Measurements from ENCODE around the gene KRTAP9-3. TPM values are rescaled to one million over a fixed set of nuclear protein-coding genes. Genes with fewer than 3 reads are reported as not detected.
"Not testable (repeated sequence)": the region's sequence is repeated elsewhere in the genome, so short reads cannot be mapped to it uniquely, and the experiment has no call there.

KRTAP9-3 gene
- total RNA-seq, 2 experiments from 2014 or later = not detected

GRCh38 chr17:41226598-41227095 is 5.6 kb upstream of the KRTAP9-3 start, which contains the start of gene KRTAP9-2:
Gene KRTAP9-2, plus strand, starts transcription at chr17:41226648. Its CDS starts 7 bp downstream, at chr17:41226655.
- H3K36me3 Mint-ChIP-seq; H3K27ac Mint-ChIP-seq; DNase-seq; CTCF ChIA-PET; H3K4me3 Mint-ChIP-seq; H3K4me1 Mint-ChIP-seq; H3K9me3 Mint-ChIP-seq (ENCODE audit: low read depth); ATAC-seq: not testable (repeated sequence)
- peaks cover 20% of the 10 kb centered on the region for H3K27me3 Mint-ChIP-seq

- CTCF ChIA-PET = no interaction called here
Measured at GRCh38 chr17:41230094-41230493, 2.2 kb upstream of the KRTAP9-3 start.

GRCh38 chr17:41231731-41232130 is 518 bp upstream of the KRTAP9-3 start:
- ATAC-seq (no peak), DNase-seq (no peak)
- H3K27me3 Mint-ChIP-seq = peaks cover 34% of the 10 kb centered on the region
- CTCF ChIA-PET = no interaction called here
- no peak overlapping the region for H3K27ac Mint-ChIP-seq
- H3K4me1 Mint-ChIP-seq = no peaks in the 10 kb centered on the region
- no peak overlapping the region for H3K4me3 Mint-ChIP-seq
- H3K36me3 Mint-ChIP-seq = no peaks in the 10 kb centered on the region
- H3K9me3 Mint-ChIP-seq (ENCODE audit: low read depth) = no peaks in the 10 kb centered on the region

More at GRCh38 chr17:41230094-41230493, 2.2 kb upstream of the KRTAP9-3 start:
- no peaks in the 10 kb centered on the region for H3K4me1 Mint-ChIP-seq
- no peaks in the 10 kb centered on the region for H3K36me3 Mint-ChIP-seq
- H3K4me3 Mint-ChIP-seq = no peak overlapping the region
- peaks cover 29% of the 10 kb centered on the region for H3K27me3 Mint-ChIP-seq
- no peak overlapping the region for H3K27ac Mint-ChIP-seq
- H3K9me3 Mint-ChIP-seq (ENCODE audit: low read depth) = no peaks in the 10 kb centered on the region
- no peak for ATAC-seq
- no peak for DNase-seq

- peaks cover 42% of the 10 kb centered on the region for H3K27me3 Mint-ChIP-seq
- H3K4me1 Mint-ChIP-seq; CTCF ChIA-PET; H3K36me3 Mint-ChIP-seq; H3K9me3 Mint-ChIP-seq (ENCODE audit: low read depth); DNase-seq; ATAC-seq; H3K4me3 Mint-ChIP-seq; H3K27ac Mint-ChIP-seq: not testable (repeated sequence)
Measured at GRCh38 chr17:41237116-41237515, 4.9 kb downstream of the KRTAP9-3 start.

GRCh38 chr17:41237949-41238437 is 5.7 kb downstream of the KRTAP9-3 start, which contains the start of gene KRTAP9-8:
Gene KRTAP9-8, plus strand, starts transcription at chr17:41237999. Its CDS starts 53 bp downstream, at chr17:41238052.
- CTCF ChIA-PET; ATAC-seq; H3K4me3 Mint-ChIP-seq; H3K4me1 Mint-ChIP-seq; H3K9me3 Mint-ChIP-seq (ENCODE audit: low read depth); H3K27ac Mint-ChIP-seq; DNase-seq; H3K36me3 Mint-ChIP-seq: not testable (repeated sequence)
- H3K27me3 Mint-ChIP-seq = peaks cover 41% of the 10 kb centered on the region

GRCh38 chr17:41246995-41247787 is 14.9 kb downstream of the KRTAP9-3 start:
- H3K4me1 Mint-ChIP-seq; DNase-seq; H3K27ac Mint-ChIP-seq; H3K36me3 Mint-ChIP-seq; H3K9me3 Mint-ChIP-seq (ENCODE audit: low read depth); CTCF ChIA-PET; ATAC-seq; H3K4me3 Mint-ChIP-seq: not testable (repeated sequence)
- H3K27me3 Mint-ChIP-seq = peaks cover 40% of the 10 kb centered on the region

- peaks cover 43% of the 10 kb centered on the region for H3K27me3 Mint-ChIP-seq
- CTCF ChIA-PET; DNase-seq; H3K4me1 Mint-ChIP-seq; ATAC-seq; H3K4me3 Mint-ChIP-seq; H3K9me3 Mint-ChIP-seq (ENCODE audit: low read depth); H3K36me3 Mint-ChIP-seq; H3K27ac Mint-ChIP-seq: not testable (repeated sequence)
Measured at GRCh38 chr17:41249637-41250240, 17.5 kb downstream of the KRTAP9-3 start, which contains the start of gene KRTAP9-4. Gene KRTAP9-4, plus strand, starts transcription at chr17:41249687. Its CDS starts 34 bp downstream, at chr17:41249721.

- DNase-seq (no peak), ATAC-seq (no peak)
- Mint-ChIP-seq H3K27me3 (peaks cover 44% of the 10 kb centered on the region), H3K4me3 (no peak overlapping the region), H3K4me1 (no peaks in the 10 kb centered on the region), H3K27ac (no peak overlapping the region), H3K9me3 (ENCODE audit: low read depth) (no peaks in the 10 kb centered on the region), H3K36me3 (no peaks in the 10 kb centered on the region)
- CTCF ChIA-PET = interaction anchor here (0.9 kb wide), 1 partner anchor 196 kb away, joined by 3 read pairs; no protein-coding TSS in a partner anchor
Measured at GRCh38 chr17:41251261-41251660, 19.0 kb downstream of the KRTAP9-3 start.

GRCh38 chr17:41254861-41255260 is 22.6 kb downstream of the KRTAP9-3 start:
- CTCF ChIA-PET = no interaction called here
- no peaks in the 10 kb centered on the region for H3K9me3 Mint-ChIP-seq (ENCODE audit: low read depth)
- DNase-seq (no peak), ATAC-seq (no peak)
- no peak overlapping the region for H3K27ac Mint-ChIP-seq
- no peaks in the 10 kb centered on the region for H3K4me1 Mint-ChIP-seq
- H3K27me3 Mint-ChIP-seq = peaks cover 65% of the 10 kb centered on the region
- no peak overlapping the region for H3K4me3 Mint-ChIP-seq
- H3K36me3 Mint-ChIP-seq = no peaks in the 10 kb centered on the region

- DNase-seq; H3K9me3 Mint-ChIP-seq (ENCODE audit: low read depth); ATAC-seq; H3K4me3 Mint-ChIP-seq; CTCF ChIA-PET; H3K4me1 Mint-ChIP-seq; H3K36me3 Mint-ChIP-seq; H3K27ac Mint-ChIP-seq: not testable (repeated sequence)
- H3K27me3 Mint-ChIP-seq = peaks cover 66% of the 10 kb centered on the region
Measured at GRCh38 chr17:41255381-41256290, 23.4 kb downstream of the KRTAP9-3 start, which contains the start of gene KRTAP9-9. Gene KRTAP9-9, plus strand, starts transcription at chr17:41255384.

- no peaks in the 10 kb centered on the region for H3K4me1 Mint-ChIP-seq
- peaks cover 68% of the 10 kb centered on the region for H3K27me3 Mint-ChIP-seq
- H3K27ac Mint-ChIP-seq = no peak overlapping the region
- DNase-seq (no peak), ATAC-seq (no peak)
- no peaks in the 10 kb centered on the region for H3K9me3 Mint-ChIP-seq (ENCODE audit: low read depth)
- H3K4me3 Mint-ChIP-seq = no peak overlapping the region
- no peaks in the 10 kb centered on the region for H3K36me3 Mint-ChIP-seq
- CTCF ChIA-PET = no interaction called here
Measured at GRCh38 chr17:41256291-41256685, 24.0 kb downstream of the KRTAP9-3 start.

- ATAC-seq (no peak), DNase-seq (no peak)
- Mint-ChIP-seq H3K27me3 (peaks cover 68% of the 10 kb centered on the region), H3K9me3 (ENCODE audit: low read depth) (no peaks in the 10 kb centered on the region), H3K36me3 (no peaks in the 10 kb centered on the region), H3K4me3 (no peak overlapping the region), H3K4me1 (no peaks in the 10 kb centered on the region), H3K27ac (no peak overlapping the region)
- CTCF ChIA-PET = no interaction called here
Measured at GRCh38 chr17:41258406-41258805, 26.2 kb downstream of the KRTAP9-3 start.

- Mint-ChIP-seq H3K27ac (no peak overlapping the region), H3K27me3 (peaks cover 50% of the 10 kb centered on the region), H3K4me3 (no peak overlapping the region), H3K9me3 (ENCODE audit: low read depth) (no peaks in the 10 kb centered on the region), H3K36me3 (no peaks in the 10 kb centered on the region), H3K4me1 (no peaks in the 10 kb centered on the region)
- CTCF ChIA-PET = interaction anchor here (0.6 kb wide), 1 partner anchor 27 kb away, joined by 3 read pairs; no protein-coding TSS in a partner anchor
- DNase-seq (no peak), ATAC-seq (no peak)
Measured at GRCh38 chr17:41263212-41263611, 31.0 kb downstream of the KRTAP9-3 start.

Data from activated CD8-positive, alpha-beta memory T cell treated with anti-CD3 and anti-CD28 coated beads, Interleukin-2, amount 10 ng/mL, durations not matched to agents 7 days and 5 days (primary cell).